ENCODE measurements around the gene SLC39A1. TPM values are rescaled to one million over a fixed set of nuclear protein-coding genes. Genes with fewer than 3 reads are reported as not detected.

Gene SLC39A1
- polyA plus RNA-seq, 1 experiment: 84.0 TPM

- no peak for DNase-seq (ENCODE audit: low read depth, low spot score)
- H3K27me3 ChIP-seq (ENCODE audit: control insufficient read depth, insufficient read depth, low read length): no peaks in the 10 kb centered on the region
- TF ChIP-seq CTCF (IDR thresholded peaks at IDR 0.05; ENCODE audit: low read depth, low read length): no peak
- ChIA-PET CTCF (interaction anchor here (1.4 to 3.4 kb wide), 2 partner anchors 9 to 32 kb away, joined by 7 to 10 read pairs; partner anchors contain the start of genes DENND4B and RAB13), POLR2A (no interaction called here)
- no peak overlapping the region for H3K4me3 ChIP-seq (ENCODE audit: low read depth, low read length)
- H3K27ac ChIP-seq (ENCODE audit: low read depth, low read length): no peak overlapping the region
- no peaks in the 10 kb centered on the region; the same call in 1 of the 2 replicates for H3K9me3 ChIP-seq (ENCODE audit: control insufficient read depth, insufficient read depth, low read length)
These were observed 8.5 kb downstream of the SLC39A1 start for GRCh38 chr1:153954826-153955225.

- ChIA-PET POLR2A (interaction anchor here (1.1 to 1.2 kb wide), 2 partner anchors 14 to 24 kb away, joined by 3 read pairs; partner anchors contain the start of gene JTB), CTCF (interaction anchor here (1.3 to 1.4 kb wide), 2 partner anchors 8 to 33 kb away, joined by 6 to 7 read pairs; partner anchors contain the start of genes DENND4B and RAB13)
- Histone ChIP-seq H3K27ac (ENCODE audit: low read depth, low read length) (no peak overlapping the region), H3K4me3 (ENCODE audit: low read depth, low read length) (no peak overlapping the region), H3K9me3 (ENCODE audit: control insufficient read depth, insufficient read depth, low read length) (no peaks in the 10 kb centered on the region; the same call in 1 of the 2 replicates), H3K27me3 (ENCODE audit: control insufficient read depth, insufficient read depth, low read length) (no peaks in the 10 kb centered on the region)
- no peak for DNase-seq (ENCODE audit: low read depth, low spot score)
- no peak for TF ChIP-seq CTCF (IDR thresholded peaks at IDR 0.05; ENCODE audit: low read depth, low read length)
These were observed 9.4 kb downstream of the SLC39A1 start for GRCh38 chr1:153953859-153954365.

GRCh38 chr1:153951801-153952200 lies 11.5 kb downstream of the SLC39A1 start:
- POLR2A ChIA-PET: no interaction called here
- Histone ChIP-seq H3K4me3 (ENCODE audit: low read depth, low read length) (no peak overlapping the region), H3K27ac (ENCODE audit: low read depth, low read length) (no peak overlapping the region), H3K27me3 (ENCODE audit: control insufficient read depth, insufficient read depth, low read length) (no peaks in the 10 kb centered on the region), H3K9me3 (ENCODE audit: control insufficient read depth, insufficient read depth, low read length) (no peaks in the 10 kb centered on the region)
- CTCF ChIA-PET: interaction anchor here (0.5 kb wide), 1 partner anchor 1047 kb away, joined by 3 read pairs; no protein-coding TSS in a partner anchor
- DNase-seq (ENCODE audit: low read depth, low spot score): no peak
- no peak for TF ChIP-seq CTCF (IDR thresholded peaks at IDR 0.05; ENCODE audit: low read depth, low read length)

DNA sequence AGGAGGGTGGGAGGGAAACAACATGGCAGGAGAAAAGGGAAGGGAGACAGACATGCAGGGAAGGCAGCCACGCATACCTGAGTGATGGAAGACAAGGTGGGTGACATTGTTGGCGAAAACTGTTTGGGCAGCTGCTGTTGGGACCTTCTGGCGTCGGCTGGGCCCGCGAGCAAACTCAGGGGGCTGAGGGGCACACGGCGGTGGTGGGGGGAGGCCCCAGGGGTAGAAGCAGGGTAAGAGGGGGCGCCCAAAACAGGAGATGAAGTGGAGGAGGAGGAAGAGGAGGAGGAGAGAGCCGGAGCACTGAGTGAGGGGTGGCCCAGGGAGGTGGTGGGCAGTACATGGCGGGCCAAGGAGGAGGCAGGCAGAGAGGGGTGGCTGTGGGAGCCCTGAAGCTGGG lies 12.2 kb downstream of the SLC39A1 start:
- TF ChIP-seq CTCF (IDR thresholded peaks at IDR 0.05; ENCODE audit: low read depth, low read length): no peak
- Histone ChIP-seq H3K27me3 (ENCODE audit: control insufficient read depth, insufficient read depth, low read length) (no peaks in the 10 kb centered on the region), H3K4me3 (ENCODE audit: low read depth, low read length) (no peak overlapping the region), H3K9me3 (ENCODE audit: control insufficient read depth, insufficient read depth, low read length) (no peaks in the 10 kb centered on the region), H3K27ac (ENCODE audit: low read depth, low read length) (no peak overlapping the region)
- ChIA-PET POLR2A (no interaction called here), CTCF (interaction anchor here (0.5 kb wide), 1 partner anchor 1048 kb away, joined by 3 read pairs; no protein-coding TSS in a partner anchor)
- no peak for DNase-seq (ENCODE audit: low read depth, low spot score)

GRCh38 chr1:153946622-153947241 lies 16.6 kb downstream of the SLC39A1 start, which contains the start of gene DENND4B:
Gene DENND4B, minus strand, starts transcription at chr1:153946718. Its CDS starts 2,344 bp downstream, at chr1:153944374.
- H3K9me3 ChIP-seq (ENCODE audit: control insufficient read depth, insufficient read depth, low read length): no peaks in the 10 kb centered on the region; the same call in 1 of the 2 replicates
- TF ChIP-seq CTCF (IDR thresholded peaks at IDR 0.05; ENCODE audit: low read depth, low read length): peak; percentile 90
- no peaks in the 10 kb centered on the region for H3K27me3 ChIP-seq (ENCODE audit: control insufficient read depth, insufficient read depth, low read length)
- peak within 1 kb of the TSS; percentile 61 for H3K27ac ChIP-seq (ENCODE audit: low read depth, low read length)
- ChIA-PET CTCF (interaction anchor here (0.5 to 3.8 kb wide), 31 partner anchors 8 to 595 kb away, joined by 3 to 19 read pairs (median 5); partner anchors contain the start of genes RAB13 and SLC39A1), POLR2A (interaction anchor here (0.6 to 1.8 kb wide), 14 partner anchors 12 to 276 kb away, joined by 3 to 19 read pairs (median 5); partner anchors contain the start of genes CREB3L4, CRTC2, GATAD2B and JTB)
- DNase-seq (ENCODE audit: low read depth, low spot score): no peak
- peak within 1 kb of the TSS; percentile 86 for H3K4me3 ChIP-seq (ENCODE audit: low read depth, low read length)
